HEK293T (cell line): ENCODE data around the gene SMIM29.

Experiments
- ELF4 ChIP-seq: fragments of 450-650 bp; IDR thresholded peaks from 2 replicates; pipeline ENCODE4 v1.6.1; 2017; ENCODE audit warnings: antibody characterized with exemption
- FOXA1 ChIP-seq: fragments of 450-650 bp; IDR thresholded peaks from 2 replicates; pipeline ENCODE4 v1.6.1; 2016; ENCODE audit warnings: mild to moderate bottlenecking
- FOXK2 ChIP-seq: fragments of 450-650 bp; IDR thresholded peaks from 2 replicates; pipeline ENCODE4 v1.6.1; 2016; ENCODE audit warnings: mild to moderate bottlenecking
- FOXM1 ChIP-seq: fragments of 450-650 bp; IDR thresholded peaks from 2 replicates; pipeline ENCODE4 v1.6.1; 2017; ENCODE audit warnings: mild to moderate bottlenecking, borderline replicate concordance
- LEF1 ChIP-seq: fragments of 450-650 bp; IDR thresholded peaks from 2 replicates; pipeline ENCODE4 v1.6.1; 2017; ENCODE audit warnings: mild to moderate bottlenecking, borderline replicate concordance
- NFRKB ChIP-seq: fragments of 450-650 bp; IDR thresholded peaks from 2 replicates; pipeline ENCODE4 v1.6.1; 2016; ENCODE audit warnings: mild to moderate bottlenecking, moderate library complexity
- SP1 ChIP-seq: fragments of 450-650 bp; IDR thresholded peaks from 2 replicates; pipeline ENCODE4 v1.6.1; 2017
- SUZ12 ChIP-seq: fragments of 450-650 bp; IDR thresholded peaks from 2 replicates; pipeline ENCODE4 v1.6.1; 2016; ENCODE audit warnings: mild to moderate bottlenecking
- TARDBP ChIP-seq: fragments of 450-650 bp; IDR thresholded peaks from 2 replicates; pipeline ENCODE4 v1.6.1; 2016

GRCh38 chr6:34249469-34250261, 859 bp upstream of the SMIM29 start:
- TF ChIP-seq SP1 (no peak), SUZ12 (no peak), NFRKB (no peak), ELF4 (no peak), FOXA1 (no peak), LEF1 (no peak), FOXM1 (no peak), TARDBP (no peak), FOXK2 (no peak)
